ENCODE results near the gene PRKCE.

PRKCE gene

GRCh38 chr2:45789961-45790723 lies 138.7 kb downstream of the PRKCE start:
- Histone ChIP-seq H3K23ac (ENCODE audit: low read length) (no peak overlapping the region), H4K8ac (ENCODE audit: low read depth, low read length) (no peak overlapping the region), H3K79me2 (ENCODE audit: control insufficient read depth, insufficient read depth, low read length) (no peaks in the 10 kb centered on the region), H3K4me3 (ENCODE audit: low read length) (no peak overlapping the region), H3K27me3 (ENCODE audit: insufficient read depth, low read length, poor library complexity) (no peaks in the 10 kb centered on the region), H2BK5ac (ENCODE audit: low read length) (no peak overlapping the region), H3K79me1 (ENCODE audit: low read length) (no peaks in the 10 kb centered on the region), H3K9ac (ENCODE audit: low read length) (no peak overlapping the region), H2BK120ac (ENCODE audit: low read depth, low read length) (no peak overlapping the region), H3K4me1 (ENCODE audit: control insufficient read depth, low read depth, low read length) (no peaks in the 10 kb centered on the region), H3K36me3 (ENCODE audit: control insufficient read depth, insufficient read depth, low read length) (no peaks in the 10 kb centered on the region), H3K18ac (ENCODE audit: low read length) (no peak overlapping the region), H2BK15ac (replicated peaks; ENCODE audit: low read depth) (no peak overlapping the region), H3K4ac (ENCODE audit: low read depth, low read length) (no peak overlapping the region), H3K4me2 (ENCODE audit: low read length) (no peak overlapping the region), H3K56ac (ENCODE audit: low read length) (no peak overlapping the region), H3K27ac (ENCODE audit: low read depth, low read length) (no peak overlapping the region), H4K5ac (ENCODE audit: low read length) (no peak overlapping the region), H2AK5ac (ENCODE audit: low read length) (no peak overlapping the region)
- WGBS (ENCODE audit: extremely low coverage, insufficient coverage, low lambda C conversion rate), result no CpG with 5 or more reads among the region's 10 CpGs
- no peak for DNase-seq

GRCh38 chr2:45793305-45793962 lies 142.0 kb downstream of the PRKCE start:
- Histone ChIP-seq H3K4me2 (ENCODE audit: low read length) (no peak overlapping the region), H3K18ac (ENCODE audit: low read length) (no peak overlapping the region), H4K5ac (ENCODE audit: low read length) (no peak overlapping the region), H4K8ac (ENCODE audit: low read depth, low read length) (no peak overlapping the region), H3K9ac (ENCODE audit: low read length) (no peak overlapping the region), H2BK120ac (ENCODE audit: low read depth, low read length) (no peak overlapping the region), H3K4ac (ENCODE audit: low read depth, low read length) (no peak overlapping the region), H2AK5ac (ENCODE audit: low read length) (no peak overlapping the region), H3K4me3 (ENCODE audit: low read length) (no peak overlapping the region), H3K23ac (ENCODE audit: low read length) (no peak overlapping the region), H3K4me1 (ENCODE audit: control insufficient read depth, low read depth, low read length) (no peaks in the 10 kb centered on the region), H3K79me2 (ENCODE audit: control insufficient read depth, insufficient read depth, low read length) (no peaks in the 10 kb centered on the region), H3K27me3 (ENCODE audit: insufficient read depth, low read length, poor library complexity) (no peaks in the 10 kb centered on the region), H3K27ac (ENCODE audit: low read depth, low read length) (no peak overlapping the region), H3K56ac (ENCODE audit: low read length) (no peak overlapping the region), H2BK15ac (replicated peaks; ENCODE audit: low read depth) (no peak overlapping the region), H3K36me3 (ENCODE audit: control insufficient read depth, insufficient read depth, low read length) (no peaks in the 10 kb centered on the region), H2BK5ac (ENCODE audit: low read length) (no peak overlapping the region), H3K79me1 (ENCODE audit: low read length) (no peaks in the 10 kb centered on the region)
- WGBS (ENCODE audit: extremely low coverage, insufficient coverage, low lambda C conversion rate), result no CpG with 5 or more reads among the region's 7 CpGs
- DNase-seq, result no peak

GRCh38 chr2:45794134-45794617 lies 142.7 kb downstream of the PRKCE start:
- Histone ChIP-seq H3K56ac (ENCODE audit: low read length) (no peak overlapping the region), H3K4me3 (ENCODE audit: low read length) (no peak overlapping the region), H3K4me2 (ENCODE audit: low read length) (no peak overlapping the region), H3K27me3 (ENCODE audit: insufficient read depth, low read length, poor library complexity) (no peaks in the 10 kb centered on the region), H2BK120ac (ENCODE audit: low read depth, low read length) (no peak overlapping the region), H3K79me1 (ENCODE audit: low read length) (no peaks in the 10 kb centered on the region), H3K36me3 (ENCODE audit: control insufficient read depth, insufficient read depth, low read length) (no peaks in the 10 kb centered on the region), H3K4me1 (ENCODE audit: control insufficient read depth, low read depth, low read length) (no peaks in the 10 kb centered on the region), H2BK15ac (replicated peaks; ENCODE audit: low read depth) (no peak overlapping the region), H3K27ac (ENCODE audit: low read depth, low read length) (no peak overlapping the region), H4K8ac (ENCODE audit: low read depth, low read length) (no peak overlapping the region), H3K18ac (ENCODE audit: low read length) (no peak overlapping the region), H3K4ac (ENCODE audit: low read depth, low read length) (no peak overlapping the region), H2BK5ac (ENCODE audit: low read length) (no peak overlapping the region), H3K9ac (ENCODE audit: low read length) (no peak overlapping the region), H3K79me2 (ENCODE audit: control insufficient read depth, insufficient read depth, low read length) (no peaks in the 10 kb centered on the region), H3K23ac (ENCODE audit: low read length) (no peak overlapping the region), H4K5ac (ENCODE audit: low read length) (no peak overlapping the region), H2AK5ac (ENCODE audit: low read length) (no peak overlapping the region)
- WGBS (ENCODE audit: extremely low coverage, insufficient coverage, low lambda C conversion rate), result no CpG with 5 or more reads among the region's 15 CpGs
- no peak for DNase-seq

GRCh38 chr2:45796500-45796899 lies 145.0 kb downstream of the PRKCE start:
- H3K4ac ChIP-seq (ENCODE audit: low read depth, low read length), result no peak overlapping the region

GRCh38 chr2:45797451-45798230 lies 146.2 kb downstream of the PRKCE start:
- Histone ChIP-seq H3K27me3 (ENCODE audit: insufficient read depth, low read length, poor library complexity) (no peaks in the 10 kb centered on the region), H3K4me2 (ENCODE audit: low read length) (no peak overlapping the region), H2BK5ac (ENCODE audit: low read length) (no peak overlapping the region), H4K5ac (ENCODE audit: low read length) (no peak overlapping the region), H3K9ac (ENCODE audit: low read length) (no peak overlapping the region), H3K56ac (ENCODE audit: low read length) (no peak overlapping the region), H2BK15ac (replicated peaks; ENCODE audit: low read depth) (no peak overlapping the region), H3K4me1 (ENCODE audit: control insufficient read depth, low read depth, low read length) (no peaks in the 10 kb centered on the region), H3K23ac (ENCODE audit: low read length) (no peak overlapping the region), H3K27ac (ENCODE audit: low read depth, low read length) (no peak overlapping the region), H2AK5ac (ENCODE audit: low read length) (no peak overlapping the region), H3K36me3 (ENCODE audit: control insufficient read depth, insufficient read depth, low read length) (no peaks in the 10 kb centered on the region), H3K18ac (ENCODE audit: low read length) (no peak overlapping the region), H4K8ac (ENCODE audit: low read depth, low read length) (no peak overlapping the region), H3K4ac (ENCODE audit: low read depth, low read length) (no peak overlapping the region), H3K79me2 (ENCODE audit: control insufficient read depth, insufficient read depth, low read length) (no peaks in the 10 kb centered on the region), H2BK120ac (ENCODE audit: low read depth, low read length) (no peak overlapping the region), H3K79me1 (ENCODE audit: low read length) (no peaks in the 10 kb centered on the region), H3K4me3 (ENCODE audit: low read length) (no peak overlapping the region)
- no peak for DNase-seq
- no CpG with 5 or more reads among the region's 13 CpGs for WGBS (ENCODE audit: extremely low coverage, insufficient coverage, low lambda C conversion rate)

More at GRCh38 chr2:45796500-45796899, 145.0 kb downstream of the PRKCE start:
- Histone ChIP-seq H3K4me1 (ENCODE audit: control insufficient read depth, low read depth, low read length) (no peaks in the 10 kb centered on the region), H2BK15ac (replicated peaks; ENCODE audit: low read depth) (no peak overlapping the region), H4K8ac (ENCODE audit: low read depth, low read length) (no peak overlapping the region), H2BK120ac (ENCODE audit: low read depth, low read length) (no peak overlapping the region), H3K4me2 (ENCODE audit: low read length) (no peak overlapping the region), H3K23ac (ENCODE audit: low read length) (no peak overlapping the region), H3K27ac (ENCODE audit: low read depth, low read length) (no peak overlapping the region), H3K79me1 (ENCODE audit: low read length) (no peaks in the 10 kb centered on the region), H3K56ac (ENCODE audit: low read length) (no peak overlapping the region), H3K27me3 (ENCODE audit: insufficient read depth, low read length, poor library complexity) (no peaks in the 10 kb centered on the region), H3K79me2 (ENCODE audit: control insufficient read depth, insufficient read depth, low read length) (no peaks in the 10 kb centered on the region), H3K4me3 (ENCODE audit: low read length) (no peak overlapping the region), H3K18ac (ENCODE audit: low read length) (no peak overlapping the region), H3K9ac (ENCODE audit: low read length) (no peak overlapping the region), H2AK5ac (ENCODE audit: low read length) (no peak overlapping the region), H2BK5ac (ENCODE audit: low read length) (no peak overlapping the region), H3K36me3 (ENCODE audit: control insufficient read depth, insufficient read depth, low read length) (no peaks in the 10 kb centered on the region), H4K5ac (ENCODE audit: low read length) (no peak overlapping the region)
- DNase-seq, result no peak
- no CpG with 5 or more reads among the region's 4 CpGs for WGBS (ENCODE audit: extremely low coverage, insufficient coverage, low lambda C conversion rate)
